Astrocyte of the cerebellum (primary cell): Measurements from ENCODE around the gene SLC35G3.
"Not testable (repeated sequence)": the region's sequence is repeated elsewhere in the genome, so short reads cannot be mapped to it uniquely, and the experiment has no call there.

Source experiments
- DNase-seq: peaks from one replicate; pipeline ENCODE4 v3.0.0-alpha.2; 2011; ENCODE audit warnings: low read depth
- H3K4me3 ChIP-seq: 2 replicates; pipeline ENCODE4 v1.5.1; 2011; ENCODE audit warnings: mild to moderate bottlenecking, low read depth, low read length, moderate library complexity
- in situ Hi-C: cut with HindIII; loops from 2 replicates; pipeline ENCODE4 v1.10.0; 2017; ENCODE audit warnings: low sequenced_read_pairs
- TF ChIP-seq, protein P1 (sequence below): IDR thresholded peaks from 2 replicates; pipeline ENCODE4 v1.5.1; 2012; ENCODE audit warnings: low read length, low read depth, moderate library complexity, mild to moderate bottlenecking; ENCODE audit errors: missing control alignments

SLC35G3 gene

DNA sequence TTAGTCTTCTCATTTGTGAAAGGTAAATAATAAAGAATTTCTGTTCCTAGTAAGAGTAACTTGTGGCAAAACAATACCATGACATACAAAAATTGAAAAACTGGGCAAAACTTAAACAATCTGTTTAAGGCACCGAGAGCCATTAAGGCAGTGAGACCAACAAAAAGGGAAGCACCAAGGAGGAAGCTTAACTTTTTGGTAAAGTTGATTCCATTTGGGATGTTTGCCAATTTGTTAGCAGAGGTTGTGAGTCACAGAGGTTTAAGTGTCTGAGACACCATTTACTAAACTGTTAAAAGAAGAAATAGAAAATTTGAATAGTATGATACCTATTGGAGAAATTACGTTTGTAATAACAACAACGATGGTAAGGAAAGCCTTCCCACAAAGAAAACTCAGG, 4.9 kb downstream of the SLC35G3 start:
- no peak for DNase-seq
- H3K4me3 ChIP-seq: no peak overlapping the region
- in situ Hi-C loops: no loop called here
- TF ChIP-seq, protein P1, sequence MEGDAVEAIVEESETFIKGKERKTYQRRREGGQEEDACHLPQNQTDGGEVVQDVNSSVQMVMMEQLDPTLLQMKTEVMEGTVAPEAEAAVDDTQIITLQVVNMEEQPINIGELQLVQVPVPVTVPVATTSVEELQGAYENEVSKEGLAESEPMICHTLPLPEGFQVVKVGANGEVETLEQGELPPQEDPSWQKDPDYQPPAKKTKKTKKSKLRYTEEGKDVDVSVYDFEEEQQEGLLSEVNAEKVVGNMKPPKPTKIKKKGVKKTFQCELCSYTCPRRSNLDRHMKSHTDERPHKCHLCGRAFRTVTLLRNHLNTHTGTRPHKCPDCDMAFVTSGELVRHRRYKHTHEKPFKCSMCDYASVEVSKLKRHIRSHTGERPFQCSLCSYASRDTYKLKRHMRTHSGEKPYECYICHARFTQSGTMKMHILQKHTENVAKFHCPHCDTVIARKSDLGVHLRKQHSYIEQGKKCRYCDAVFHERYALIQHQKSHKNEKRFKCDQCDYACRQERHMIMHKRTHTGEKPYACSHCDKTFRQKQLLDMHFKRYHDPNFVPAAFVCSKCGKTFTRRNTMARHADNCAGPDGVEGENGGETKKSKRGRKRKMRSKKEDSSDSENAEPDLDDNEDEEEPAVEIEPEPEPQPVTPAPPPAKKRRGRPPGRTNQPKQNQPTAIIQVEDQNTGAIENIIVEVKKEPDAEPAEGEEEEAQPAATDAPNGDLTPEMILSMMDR: no peak

DNA sequence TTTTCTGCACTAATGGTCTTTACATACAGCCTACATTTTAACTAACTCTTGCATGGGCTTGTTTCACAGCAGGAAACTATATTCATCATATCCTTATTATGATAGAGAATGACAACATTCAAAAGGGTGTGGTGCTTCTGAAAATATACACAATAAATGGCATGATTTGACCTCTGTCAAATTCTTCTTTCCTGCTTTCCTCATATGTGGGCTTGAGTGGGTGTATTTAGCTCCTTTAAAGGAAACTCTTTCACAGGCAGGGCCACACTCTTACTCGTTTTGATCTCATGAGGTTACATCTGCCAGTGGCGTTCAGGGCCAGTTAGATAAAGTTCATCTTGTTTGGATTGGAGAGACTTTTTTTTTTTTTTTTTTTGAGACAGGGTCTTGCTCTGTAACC, 6.1 kb downstream of the SLC35G3 start:
- TF ChIP-seq, protein P1: no peak
- in situ Hi-C loops: no loop called here
- H3K4me3 ChIP-seq: no peak overlapping the region
- no peak for DNase-seq

DNA sequence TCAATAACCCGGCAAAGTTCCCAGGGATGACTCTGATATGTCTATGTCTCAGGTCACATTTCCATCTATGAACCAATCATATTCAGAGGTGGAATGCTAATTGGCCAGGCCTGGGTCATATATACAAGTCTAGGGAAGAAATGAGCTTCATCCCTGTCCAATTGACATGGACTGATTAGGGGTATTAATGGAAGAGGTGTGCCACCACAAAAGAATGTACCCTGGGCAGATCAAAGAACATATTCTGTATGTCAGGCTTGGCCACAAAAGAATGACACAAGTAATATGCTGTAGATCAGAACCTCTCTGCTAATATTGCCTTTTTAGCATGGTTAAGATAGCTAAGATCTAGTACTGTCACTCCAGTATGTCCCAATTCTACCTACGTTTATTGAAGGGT, 6.7 kb downstream of the SLC35G3 start:
- in situ Hi-C loops: no loop called here
- TF ChIP-seq, protein P1: no peak
- no peak for DNase-seq
- no peak overlapping the region for H3K4me3 ChIP-seq

DNA sequence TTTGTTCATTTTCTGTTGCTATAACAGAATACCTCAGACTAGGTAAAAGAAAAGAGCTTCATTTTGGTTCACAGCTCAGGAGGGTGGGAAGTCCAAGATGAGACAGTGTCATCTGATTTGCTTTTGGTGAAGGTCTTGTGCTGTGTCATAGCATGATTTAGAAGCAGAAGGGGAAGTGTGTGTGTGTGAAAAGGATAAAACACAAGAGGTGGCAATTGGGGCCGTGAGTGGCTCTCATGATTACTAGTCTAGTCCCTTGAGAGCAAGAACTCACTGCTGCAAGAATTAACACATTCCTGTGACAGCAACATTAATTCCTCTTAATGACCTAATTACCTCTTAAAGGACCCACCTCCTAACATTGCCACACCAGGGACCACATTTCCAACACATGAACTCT, 8.3 kb downstream of the SLC35G3 start:
- TF ChIP-seq, protein P1: no peak
- no peak overlapping the region for H3K4me3 ChIP-seq
- in situ Hi-C loops: no loop called here
- DNase-seq: no peak

DNA sequence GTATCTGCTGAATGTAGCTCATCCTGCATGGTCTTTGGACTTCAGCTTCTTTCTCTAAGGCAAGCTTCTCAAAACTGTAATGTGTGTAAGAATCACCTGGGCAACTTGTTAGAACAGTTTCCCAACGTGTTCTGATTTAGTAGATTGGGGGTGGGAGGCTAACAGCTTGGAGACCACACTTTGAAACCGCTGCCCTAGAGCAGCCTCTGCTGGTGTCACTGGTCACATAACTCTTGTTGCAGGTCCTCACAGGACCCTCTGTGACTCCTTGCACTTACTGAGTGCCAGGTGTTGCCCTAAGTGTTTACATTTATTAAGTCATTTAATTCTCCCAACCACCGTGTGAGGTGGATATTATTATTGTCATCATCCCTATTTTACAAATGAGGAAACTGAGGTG, 9.9 kb downstream of the SLC35G3 start:
- in situ Hi-C loops: no loop called here
- no peak for DNase-seq
- TF ChIP-seq, protein P1: no peak
- H3K4me3 ChIP-seq: no peak overlapping the region

DNA sequence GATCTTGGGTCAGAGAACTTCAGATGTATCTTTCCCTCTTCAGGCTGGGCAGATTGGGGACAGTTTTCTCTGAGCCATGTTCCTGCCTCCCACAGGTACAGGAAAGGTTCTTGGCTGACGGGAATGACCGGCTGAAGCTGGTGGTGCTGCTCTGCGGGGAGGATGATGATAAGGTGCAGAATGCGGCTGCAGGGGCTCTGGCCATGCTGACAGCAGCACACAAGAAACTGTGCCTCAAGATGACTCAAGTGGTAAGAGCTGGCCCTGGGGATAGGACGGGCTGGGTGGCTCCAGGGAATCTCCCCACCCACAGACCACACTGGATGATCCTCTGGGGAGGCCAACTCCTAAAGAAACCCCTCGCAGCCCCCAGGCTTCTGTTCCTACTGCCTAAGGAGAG, 10.9 kb downstream of the SLC35G3 start:
- no peak for DNase-seq
- H3K4me3 ChIP-seq: no peak overlapping the region
- TF ChIP-seq, protein P1: no peak
- in situ Hi-C loops: no loop called here

DNA sequence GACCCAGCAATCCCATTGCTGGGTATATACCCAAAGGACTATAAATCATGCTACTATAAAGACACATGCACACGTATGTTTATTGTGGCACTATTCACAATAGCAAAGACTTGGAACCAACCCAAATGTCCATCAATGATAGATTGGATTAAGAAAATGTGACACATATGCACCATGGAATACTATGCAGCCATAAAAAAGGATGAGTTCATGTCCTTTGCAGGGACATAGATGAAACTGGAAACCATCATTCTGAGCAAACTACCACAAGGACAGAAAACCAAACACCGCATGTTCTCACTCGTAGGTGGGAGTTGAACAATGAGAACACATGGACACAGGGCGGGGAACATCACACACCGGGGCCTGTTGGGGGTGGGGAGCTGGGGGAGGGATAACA, 14.8 kb downstream of the SLC35G3 start:
- in situ Hi-C loops, DNase-seq, H3K4me3 ChIP-seq: not testable (repeated sequence)
